OCI-LY3 (cell line): ENCODE results near the gene CLDN5.

Experiments
- H2AFZ ChIP-seq: fragments of 200-600, 300-600 bp; shearing (Covaris generic); 2 replicates; pipeline ENCODE4 v1.6.0; 2014; ENCODE audit warnings: antibody characterized with exemption, low read depth, low read length
- H3K27ac ChIP-seq: fragments of 200-600, 300-600 bp; sonication (generic); 2 replicates; pipeline ENCODE4 v1.5.1; 2014; ENCODE audit warnings: mild to moderate bottlenecking, low read length, moderate library complexity, mixed read lengths
- H3K27me3 ChIP-seq: fragments of 200-600, 300-600 bp; sonication (generic); 2 replicates; pipeline ENCODE4 v1.6.1; 2014; ENCODE audit warnings: low read depth, low read length, mixed read lengths
- H3K36me3 ChIP-seq: fragments of 200-600, 300-600 bp; sonication (generic); replicated peaks from 2 replicates; pipeline ENCODE3; 2014; ENCODE audit warnings: low read depth, low read length, mixed read lengths
- H3K4me1 ChIP-seq: fragments of 300-600, 200-600 bp; sonication (generic); 2 replicates; pipeline ENCODE4 v1.6.1; 2014; ENCODE audit warnings: low read length, mixed read lengths
- H3K4me2 ChIP-seq: fragments of 200-600, 300-600 bp; sonication (generic); 2 replicates; pipeline ENCODE4 v1.6.1; 2014; ENCODE audit warnings: low read length, mixed read lengths
- H3K4me3 ChIP-seq: fragments of 300-600, 200-600 bp; sonication (generic); 2 replicates; pipeline ENCODE4 v1.5.1; 2014; ENCODE audit warnings: antibody characterized with exemption, mild to moderate bottlenecking, low read length, moderate library complexity
- H3K79me2 ChIP-seq: fragments of 300-600, 200-600 bp; shearing (Covaris generic); 2 replicates; pipeline ENCODE4 v1.6.1; 2014; ENCODE audit warnings: mild to moderate bottlenecking, low read length, mixed read lengths
- H3K9ac ChIP-seq: fragments of 300-600, 200-600 bp; shearing (Covaris generic); 2 replicates; pipeline ENCODE4 v1.6.0; 2014; ENCODE audit warnings: mild to moderate bottlenecking, low read length, moderate library complexity
- H3K9me3 ChIP-seq: fragments of 200-600, 300-600 bp; shearing (Covaris generic); 2 replicates; pipeline ENCODE4 v1.6.1; 2014; ENCODE audit warnings: low read length, mixed read lengths; ENCODE audit not compliant: insufficient read depth
- H4K20me1 ChIP-seq: fragments of 200-600, 300-600 bp; sonication (generic); 2 replicates; pipeline ENCODE4 v1.6.1; 2016; ENCODE audit warnings: low read length, mixed read lengths; ENCODE audit not compliant: insufficient read depth
- CTCF ChIP-seq: fragments of 200-600, 300-600 bp; sonication (generic); IDR thresholded peaks from 2 replicates; pipeline ENCODE4 v1.5.1; 2014; ENCODE audit warnings: antibody characterized with exemption, low read length, low read depth
- EZH2phosphoT487 ChIP-seq: fragments of 200-600 bp; shearing (Covaris generic); IDR thresholded peaks from 2 replicates; pipeline ENCODE4 v1.6.1; 2018; ENCODE audit warnings: antibody characterized with exemption, mixed run types, low read depth

Gene CLDN5

GRCh38 chr22:19556963-19557545 is 32.8 kb upstream of the CLDN5 start:
- Histone ChIP-seq H3K79me2 (no peaks in the 10 kb centered on the region), H2AFZ (no peak overlapping the region), H3K36me3 (no peaks in the 10 kb centered on the region), H4K20me1 (no peaks in the 10 kb centered on the region), H3K9ac (no peak overlapping the region), H3K27ac (no peak overlapping the region), H3K9me3 (0 out of 2 replicates have a peak, but pooled peaks cover 4% of the 10 kb centered on the region), H3K4me1 (no peaks in the 10 kb centered on the region), H3K4me3 (no peak overlapping the region), H3K4me2 (no peak overlapping the region), H3K27me3 (peaks cover 9% of the 10 kb centered on the region)
- no peak for TF ChIP-seq CTCF
- no peak for TF ChIP-seq EZH2phosphoT487

DNA sequence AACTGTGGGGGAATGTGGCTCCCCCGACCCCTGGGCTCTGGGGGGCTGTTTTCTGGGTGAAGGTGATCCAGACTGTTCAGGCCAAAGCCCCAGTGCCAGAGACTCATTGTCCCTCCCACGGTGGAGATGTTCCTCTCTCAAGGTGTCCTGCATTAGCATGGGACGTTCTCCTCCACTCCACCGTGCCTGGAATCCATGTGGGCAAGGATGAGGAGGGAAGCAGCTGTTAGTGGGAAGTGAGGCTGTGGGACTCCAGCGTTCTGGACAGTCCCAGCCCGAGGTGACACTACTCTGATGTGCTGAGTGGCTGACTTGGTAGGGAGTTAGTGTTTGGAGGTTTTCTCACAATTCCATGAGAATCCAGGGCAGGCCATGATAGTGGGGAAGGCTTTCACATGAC is 31.4 kb upstream of the CLDN5 start:
- no peak overlapping the region for H3K27ac ChIP-seq
- no peak for TF ChIP-seq CTCF
- TF ChIP-seq EZH2phosphoT487 = no peak
- H3K79me2 ChIP-seq = no peaks in the 10 kb centered on the region
- H3K36me3 ChIP-seq = no peaks in the 10 kb centered on the region
- no peak overlapping the region for H3K9ac ChIP-seq
- 0 out of 2 replicates have a peak, but pooled peaks cover 4% of the 10 kb centered on the region for H3K9me3 ChIP-seq
- no peak overlapping the region for H3K4me2 ChIP-seq
- H4K20me1 ChIP-seq = no peaks in the 10 kb centered on the region
- H2AFZ ChIP-seq = no peak overlapping the region
- no peak overlapping the region for H3K4me3 ChIP-seq
- H3K4me1 ChIP-seq = no peaks in the 10 kb centered on the region
- H3K27me3 ChIP-seq = peaks cover 9% of the 10 kb centered on the region

- no peak overlapping the region for H2AFZ ChIP-seq
- H3K4me1 ChIP-seq = no peaks in the 10 kb centered on the region
- peaks cover 9% of the 10 kb centered on the region for H3K27me3 ChIP-seq
- no peak overlapping the region for H3K4me3 ChIP-seq
- 0 out of 2 replicates have a peak, but pooled peaks cover 4% of the 10 kb centered on the region for H3K9me3 ChIP-seq
- no peak overlapping the region for H3K9ac ChIP-seq
- H3K36me3 ChIP-seq = no peaks in the 10 kb centered on the region
- no peaks in the 10 kb centered on the region for H3K79me2 ChIP-seq
- TF ChIP-seq CTCF (no peak), EZH2phosphoT487 (no peak)
- no peak overlapping the region for H3K4me2 ChIP-seq
- H4K20me1 ChIP-seq = no peaks in the 10 kb centered on the region
- no peak overlapping the region for H3K27ac ChIP-seq
Observed at GRCh38 chr22:19554834-19555404, 30.7 kb upstream of the CLDN5 start.

DNA sequence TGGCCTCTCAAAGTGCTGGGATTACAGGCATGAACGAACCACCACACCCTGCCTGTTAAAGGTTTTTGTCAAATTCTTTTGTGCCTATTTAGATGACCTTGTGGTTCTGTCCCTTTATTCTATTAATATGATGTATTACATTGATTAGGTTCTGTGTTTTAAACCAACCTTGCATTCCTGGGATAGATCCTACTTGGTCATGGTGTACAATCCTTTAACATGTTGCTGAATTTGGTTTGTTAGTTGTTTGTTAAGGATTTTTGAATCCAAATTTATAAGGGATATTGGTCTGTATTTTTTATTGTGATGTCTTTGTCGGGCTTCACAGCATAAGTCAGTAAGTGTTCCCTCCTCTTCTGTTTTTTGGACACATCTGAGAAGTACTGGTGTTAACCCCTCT is 29.0 kb upstream of the CLDN5 start:
- H3K4me3 ChIP-seq = no peak overlapping the region
- no peak for TF ChIP-seq CTCF
- TF ChIP-seq EZH2phosphoT487 = no peak
- 0 out of 2 replicates have a peak, but pooled peaks cover 4% of the 10 kb centered on the region for H3K9me3 ChIP-seq
- H3K79me2 ChIP-seq = no peaks in the 10 kb centered on the region
- H3K4me2 ChIP-seq = no peak overlapping the region
- H3K9ac ChIP-seq = no peak overlapping the region
- H3K27me3 ChIP-seq = peaks cover 9% of the 10 kb centered on the region
- no peak overlapping the region for H3K27ac ChIP-seq
- H3K36me3 ChIP-seq = no peaks in the 10 kb centered on the region
- no peaks in the 10 kb centered on the region for H3K4me1 ChIP-seq
- no peak overlapping the region for H2AFZ ChIP-seq
- no peaks in the 10 kb centered on the region for H4K20me1 ChIP-seq
